Mesenchymal stem cell (in vitro differentiated cells and primary cell): ENCODE measurements around the gene CPZ.
"Not testable (repeated sequence)": the region's sequence is repeated elsewhere in the genome, so short reads cannot be mapped to it uniquely, and the experiment has no call there.

Source experiments
- DNase-seq: peaks from one replicate; pipeline ENCODE4 v3.0.0-alpha.2; 2013
- H2AFZ ChIP-seq: one replicate; pipeline ENCODE4 v1.6.1; 2013; ENCODE audit warnings: low read depth, mild to moderate bottlenecking, control low read depth, inconsistent platforms, low read length, moderate library complexity
- H2AK5ac ChIP-seq: 2 replicates; pipeline ENCODE4 v1.6.1; 2013; ENCODE audit warnings: low read length, moderate library complexity, mild to moderate bottlenecking, inconsistent platforms; ENCODE audit not compliant: severe bottlenecking
- H2BK120ac ChIP-seq: one replicate; pipeline ENCODE4 v1.6.1; 2013; ENCODE audit warnings: low read depth, mild to moderate bottlenecking, inconsistent platforms, low read length, moderate library complexity
- H2BK12ac ChIP-seq, 2 experiments: one replicate each; pipeline ENCODE4 v1.6.1; 2013; ENCODE audit warnings: inconsistent platforms in 2 of 2, low read length in 2 of 2, mild to moderate bottlenecking in 2 of 2, moderate library complexity in 2 of 2, control low read depth in 1 of 2
- H2BK15ac ChIP-seq: one replicate; pipeline ENCODE4 v1.6.1; 2013; ENCODE audit warnings: mild to moderate bottlenecking, low read depth, inconsistent platforms; ENCODE audit not compliant: poor library complexity, severe bottlenecking
- H2BK5ac ChIP-seq: 2 replicates; pipeline ENCODE4 v1.6.1; 2013; ENCODE audit warnings: low read depth, mild to moderate bottlenecking, low read length, control low read depth, inconsistent platforms; ENCODE audit not compliant: poor library complexity, severe bottlenecking
- H3K14ac ChIP-seq, 2 experiments: one replicate each; pipeline ENCODE4 v1.6.1; 2013; ENCODE audit warnings: inconsistent platforms in 2 of 2, low read length in 2 of 2, control low read depth in 1 of 2, mild to moderate bottlenecking in 1 of 2, moderate library complexity in 1 of 2
- H3K18ac ChIP-seq, 2 experiments: one replicate each; pipeline ENCODE4 v1.6.1; 2013; ENCODE audit warnings: inconsistent platforms in 2 of 2, low read length in 2 of 2, control low read depth in 1 of 2, low read depth in 1 of 2, mild to moderate bottlenecking in 1 of 2
- H3K23ac ChIP-seq, 2 experiments: one replicate each; pipeline ENCODE4 v1.6.1; 2013; ENCODE audit warnings: inconsistent platforms in 2 of 2, low read length in 2 of 2, mild to moderate bottlenecking in 2 of 2, moderate library complexity in 2 of 2, control low read depth in 1 of 2
- H3K27ac ChIP-seq: 2 replicates; pipeline ENCODE4 v1.5.1; 2013; ENCODE audit warnings: mild to moderate bottlenecking, moderate library complexity, low read length, control low read depth, inconsistent platforms; ENCODE audit not compliant: poor library complexity, severe bottlenecking
- H3K27me3 ChIP-seq, 2 experiments: 2 replicates each; pipeline versions ENCODE4 v1.6.1 to v1.7.0; 2013; ENCODE audit warnings: low read length in 2 of 2, mild to moderate bottlenecking in 2 of 2, moderate library complexity in 2 of 2, control low read depth in 1 of 2, inconsistent platforms in 1 of 2; ENCODE audit not compliant: control insufficient read depth in 1 of 2, insufficient read depth in 1 of 2
- H3K36me3 ChIP-seq, 2 experiments: 2 replicates each; pipeline versions ENCODE4 v1.6.1 to v1.7.0; 2013; ENCODE audit warnings: low read length in 2 of 2, control low read depth in 1 of 2, inconsistent platforms in 1 of 2, low read depth in 1 of 2, mild to moderate bottlenecking in 1 of 2; ENCODE audit not compliant: insufficient read depth in 2 of 2, control insufficient read depth in 1 of 2
- H3K4ac ChIP-seq, 2 experiments: one replicate each; pipeline ENCODE4 v1.6.1; 2013; ENCODE audit warnings: inconsistent platforms in 2 of 2, low read length in 2 of 2, mild to moderate bottlenecking in 2 of 2, moderate library complexity in 2 of 2, control low read depth in 1 of 2, low read depth in 1 of 2
- H3K4me1 ChIP-seq: 2 replicates; pipeline ENCODE4 v1.6.1; 2013; ENCODE audit warnings: low read depth, low read length, control low read depth; ENCODE audit not compliant: control insufficient read depth, insufficient read depth
- H3K4me2 ChIP-seq: 2 replicates; pipeline ENCODE4 v1.6.1; 2013; ENCODE audit warnings: low read length, mild to moderate bottlenecking, inconsistent platforms; ENCODE audit not compliant: poor library complexity, severe bottlenecking
- H3K4me3 ChIP-seq, 2 experiments: 2 replicates each; pipeline versions ENCODE4 v1.5.1 to v1.7.0; 2013; ENCODE audit warnings: low read length in 2 of 2, mild to moderate bottlenecking in 2 of 2, control low read depth in 1 of 2, low read depth in 1 of 2; ENCODE audit not compliant: insufficient read depth in 1 of 2
- H3K79me1 ChIP-seq: replicated peaks from 2 replicates; pipeline ENCODE4 v1.6.1; 2013; ENCODE audit warnings: mild to moderate bottlenecking, control low read depth, low read length, inconsistent platforms; ENCODE audit not compliant: poor library complexity, severe bottlenecking
- H3K9ac ChIP-seq: 2 replicates; pipeline ENCODE4 v1.7.0; 2013; ENCODE audit warnings: mild to moderate bottlenecking, low read length, moderate library complexity
- H3K9me3 ChIP-seq: 2 replicates; pipeline ENCODE4 v1.7.0; 2013; ENCODE audit warnings: mild to moderate bottlenecking, low read length; ENCODE audit not compliant: control insufficient read depth
- H4K8ac ChIP-seq: one replicate; pipeline ENCODE4 v1.6.1; 2013; ENCODE audit warnings: inconsistent platforms, mild to moderate bottlenecking, low read length, moderate library complexity
- H4K91ac ChIP-seq: one replicate; pipeline ENCODE4 v1.6.1; 2013; ENCODE audit warnings: mild to moderate bottlenecking, low read length, inconsistent platforms
- WGBS: methylation state at CpG from one replicate; pipeline ENCODE4 v1.1.7; 2013; ENCODE audit warnings: mixed read lengths; 5-methylcytosine and 5-hydroxymethylcytosine counted together

CPZ gene

DNA sequence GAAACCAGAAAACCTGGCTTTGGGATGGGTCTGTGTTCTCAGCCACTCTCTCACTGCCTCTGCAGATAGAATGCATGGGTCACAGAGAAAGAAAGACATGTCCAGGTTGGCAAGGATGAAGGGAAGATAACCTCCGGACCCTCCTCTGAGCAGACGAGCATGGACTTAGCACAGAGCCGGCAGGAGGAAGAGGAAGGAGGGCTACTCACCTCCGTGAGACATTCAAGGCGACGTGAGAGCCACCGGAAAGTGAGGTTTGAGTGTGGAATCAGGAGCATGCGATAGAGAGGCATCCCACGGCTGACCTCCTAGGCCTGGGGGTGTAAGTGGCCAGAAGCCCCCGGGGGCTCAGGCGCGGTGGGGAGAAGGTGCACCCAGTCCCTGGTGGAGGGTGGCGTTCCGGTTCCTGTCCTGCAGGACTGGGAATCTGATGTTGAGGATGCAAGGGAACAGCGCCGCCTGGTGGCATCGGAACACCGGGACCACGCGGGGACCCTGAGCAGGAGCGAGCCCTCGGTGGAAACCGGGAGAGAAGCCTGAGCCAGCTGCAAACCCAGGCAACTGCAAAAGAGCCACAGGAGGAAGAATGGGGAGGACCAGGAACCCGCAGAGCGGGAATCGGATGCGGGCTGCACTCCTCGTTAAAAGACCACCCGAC lies 43.5 kb downstream of the CPZ start:
- H3K18ac ChIP-seq, H2BK15ac ChIP-seq, H2AK5ac ChIP-seq, H3K4me1 ChIP-seq, H3K23ac ChIP-seq, H3K36me3 ChIP-seq, H2BK12ac ChIP-seq, H3K4ac ChIP-seq, H2AFZ ChIP-seq, H3K9ac ChIP-seq, H2BK5ac ChIP-seq, DNase-seq, H3K9me3 ChIP-seq, H4K91ac ChIP-seq, H2BK120ac ChIP-seq, H3K27ac ChIP-seq, H3K4me3 ChIP-seq, H3K79me1 ChIP-seq, H3K4me2 ChIP-seq, H4K8ac ChIP-seq, H3K14ac ChIP-seq: not testable (repeated sequence)
- WGBS: no CpG with 5 or more reads among the region's 29 CpGs
- peaks cover 0 to 23% of the 10 kb centered on the region in 2 experiments for H3K27me3 ChIP-seq

GRCh38 chr4:8637456-8637984 lies 45.0 kb downstream of the CPZ start:
- no peak overlapping the region for H3K4me3 ChIP-seq
- no peak overlapping the region for H3K18ac ChIP-seq
- H2BK120ac ChIP-seq: no peak overlapping the region
- no peak overlapping the region for H3K27ac ChIP-seq
- H2BK5ac ChIP-seq: no peak overlapping the region
- H2AFZ ChIP-seq: no peak overlapping the region
- H4K8ac ChIP-seq: no peak overlapping the region
- no peak overlapping the region for H3K23ac ChIP-seq
- no peak overlapping the region for H4K91ac ChIP-seq
- no peaks in the 10 kb centered on the region for H3K36me3 ChIP-seq
- no peak overlapping the region for H2AK5ac ChIP-seq
- no peak overlapping the region for H2BK15ac ChIP-seq
- H3K79me1 ChIP-seq: no peaks in the 10 kb centered on the region
- H3K4me2 ChIP-seq: no peak overlapping the region
- no peaks in the 10 kb centered on the region for H3K4me1 ChIP-seq
- 47% methylated on average over 1 of the region's 2 CpGs for WGBS
- no peaks in the 10 kb centered on the region for H3K9me3 ChIP-seq
- no peak overlapping the region for H3K4ac ChIP-seq
- no peak for DNase-seq
- no peak overlapping the region for H3K14ac ChIP-seq
- no peak overlapping the region for H2BK12ac ChIP-seq
- peaks cover 0 to 30% of the 10 kb centered on the region in 2 experiments for H3K27me3 ChIP-seq
- H3K9ac ChIP-seq: no peak overlapping the region

GRCh38 chr4:8639021-8639420 lies 46.5 kb downstream of the CPZ start:
- no peak overlapping the region for H3K14ac ChIP-seq
- no peak overlapping the region for H3K9ac ChIP-seq
- H3K9me3 ChIP-seq: no peaks in the 10 kb centered on the region
- H3K27me3 ChIP-seq: peaks cover 0 to 36% of the 10 kb centered on the region in 2 experiments
- WGBS: 74% methylated on average over 10 of the region's 10 CpGs
- no peak overlapping the region for H3K18ac ChIP-seq
- no peak for DNase-seq
- no peaks in the 10 kb centered on the region for H3K36me3 ChIP-seq
- no peak overlapping the region for H2BK120ac ChIP-seq
- H3K27ac ChIP-seq: no peak overlapping the region
- no peak overlapping the region for H4K91ac ChIP-seq
- H2BK12ac ChIP-seq: no peak overlapping the region
- H3K4me2 ChIP-seq: no peak overlapping the region
- H3K4ac ChIP-seq: no peak overlapping the region
- H3K79me1 ChIP-seq: no peaks in the 10 kb centered on the region
- H3K4me3 ChIP-seq: peak overlapping the region in 1 of 2 experiments; percentile 29
- H2BK15ac ChIP-seq: no peak overlapping the region
- H3K4me1 ChIP-seq: no peaks in the 10 kb centered on the region
- no peak overlapping the region for H4K8ac ChIP-seq
- no peak overlapping the region for H2AK5ac ChIP-seq
- no peak overlapping the region for H3K23ac ChIP-seq
- no peak overlapping the region for H2BK5ac ChIP-seq
- no peak overlapping the region for H2AFZ ChIP-seq

DNA sequence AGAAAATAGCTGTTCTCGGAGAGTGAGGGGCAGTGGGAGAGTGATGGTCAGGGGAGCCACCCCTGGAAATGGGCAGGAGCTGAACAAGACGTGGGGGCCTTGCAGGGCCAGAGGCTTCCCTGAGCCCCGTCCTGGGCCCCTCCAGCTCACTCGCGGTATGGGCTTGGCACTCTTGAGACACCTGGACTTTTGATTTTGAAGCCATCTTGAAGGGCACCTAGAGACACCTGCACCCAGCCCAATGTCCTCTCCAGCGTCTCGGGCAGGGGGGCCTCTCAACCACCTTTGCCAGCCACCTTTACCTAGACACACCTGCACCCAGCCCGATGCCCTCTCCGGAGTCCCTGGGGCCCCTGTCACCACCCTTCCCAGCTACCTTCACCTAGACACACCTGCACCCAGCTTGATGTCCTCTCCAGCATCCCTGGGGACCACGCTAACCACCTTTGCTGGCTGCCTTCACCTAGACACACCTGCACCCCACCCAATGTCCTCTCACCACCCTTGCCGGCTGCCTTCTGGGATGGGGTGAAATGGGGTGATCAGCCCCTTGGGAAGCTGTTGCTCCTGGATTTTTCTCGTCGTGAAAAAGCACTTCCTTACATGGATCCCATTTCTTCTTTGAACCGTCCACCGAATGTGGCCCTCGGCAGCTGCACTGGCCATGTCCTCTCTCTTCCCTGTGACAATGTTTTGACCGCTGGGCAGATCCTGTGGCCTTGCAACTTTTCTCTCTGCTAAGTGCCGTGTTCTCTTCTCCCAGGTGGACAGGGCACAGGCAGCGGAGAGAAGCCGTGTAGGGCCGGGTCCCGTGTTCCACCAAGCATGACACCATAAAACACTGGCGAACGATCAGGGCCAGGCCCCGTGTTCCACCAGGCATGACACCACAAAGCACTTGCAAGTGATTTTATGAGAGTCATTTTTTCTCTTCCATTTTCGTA lies 47.5 kb downstream of the CPZ start:
- H2BK5ac ChIP-seq: no peak overlapping the region
- no peaks in the 10 kb centered on the region for H3K79me1 ChIP-seq
- no peak for DNase-seq
- H3K27ac ChIP-seq: no peak overlapping the region
- no peak overlapping the region for H2AK5ac ChIP-seq
- no peak overlapping the region for H2BK15ac ChIP-seq
- H3K27me3 ChIP-seq: peaks cover 0 to 38% of the 10 kb centered on the region in 2 experiments
- no peak overlapping the region for H3K18ac ChIP-seq
- H2AFZ ChIP-seq: no peak overlapping the region
- no peak overlapping the region for H4K8ac ChIP-seq
- no peak overlapping the region for H3K23ac ChIP-seq
- no peak overlapping the region for H3K4ac ChIP-seq
- no peak overlapping the region for H3K4me2 ChIP-seq
- no peak overlapping the region for H2BK12ac ChIP-seq
- H3K9ac ChIP-seq: no peak overlapping the region
- H3K36me3 ChIP-seq: no peaks in the 10 kb centered on the region
- WGBS: 87% methylated on average over 25 of the region's 26 CpGs
- no peak overlapping the region for H3K4me3 ChIP-seq
- no peaks in the 10 kb centered on the region for H3K4me1 ChIP-seq
- H3K14ac ChIP-seq: no peak overlapping the region
- no peak overlapping the region for H4K91ac ChIP-seq
- H2BK120ac ChIP-seq: no peak overlapping the region
- no peaks in the 10 kb centered on the region for H3K9me3 ChIP-seq
